GM19438 (cell line): ENCODE measurements around the gene DCAF5.
"Not testable (repeated sequence)": the region's sequence is repeated elsewhere in the genome, so short reads cannot be mapped to it uniquely, and the experiment has no call there.

Experiments used
- ATAC-seq: cut with Tn5 transposase; IDR thresholded peaks from one replicate; pipeline ENCODE4 v1.9.1; 2021; ENCODE audit warnings: low read depth; ENCODE audit not compliant: unreplicated experiment

The DCAF5 gene

DNA sequence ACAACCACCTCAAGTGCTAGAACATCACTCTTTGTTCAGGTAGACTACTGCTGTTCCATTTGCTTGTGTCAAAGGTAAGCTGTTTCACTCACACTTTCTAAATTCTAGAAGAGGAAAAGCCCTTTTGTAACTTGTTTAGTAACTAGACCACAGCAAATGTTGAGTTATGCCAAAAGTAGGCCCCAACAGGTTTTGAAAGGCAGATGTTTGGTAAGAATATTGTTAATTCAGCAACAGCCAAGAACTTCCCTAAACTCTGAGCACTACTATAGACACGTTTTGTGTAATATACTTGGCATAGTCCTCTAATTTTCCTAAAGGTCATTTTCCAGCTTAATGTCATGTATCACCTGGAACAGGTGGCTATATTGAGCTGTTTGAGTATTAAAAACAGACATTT, 79.0 kb downstream of the DCAF5 start:
- ATAC-seq: no peak

DNA sequence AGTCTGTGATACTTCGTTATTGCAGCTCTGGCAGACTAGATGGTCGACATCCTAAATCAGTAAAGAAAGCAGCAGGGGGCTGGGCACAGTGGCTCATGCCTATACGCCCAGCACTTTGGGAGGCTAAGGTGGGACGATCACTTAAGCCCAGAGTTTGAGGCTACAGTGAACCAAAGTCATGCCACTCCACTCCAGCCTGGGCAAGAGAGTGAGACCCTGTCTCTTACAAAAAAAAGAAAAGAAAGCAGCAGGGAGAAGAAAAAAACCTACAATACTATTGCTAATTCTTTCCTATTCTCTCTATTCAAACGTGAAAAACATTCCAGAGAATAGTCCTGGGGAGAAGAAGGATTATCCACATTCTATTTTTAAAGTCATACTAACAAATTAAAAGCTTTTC, 79.5 kb downstream of the DCAF5 start:
- no peak for ATAC-seq

GRCh38 chr14:69072584-69072983, 80.3 kb downstream of the DCAF5 start:
- ATAC-seq: no peak

DNA sequence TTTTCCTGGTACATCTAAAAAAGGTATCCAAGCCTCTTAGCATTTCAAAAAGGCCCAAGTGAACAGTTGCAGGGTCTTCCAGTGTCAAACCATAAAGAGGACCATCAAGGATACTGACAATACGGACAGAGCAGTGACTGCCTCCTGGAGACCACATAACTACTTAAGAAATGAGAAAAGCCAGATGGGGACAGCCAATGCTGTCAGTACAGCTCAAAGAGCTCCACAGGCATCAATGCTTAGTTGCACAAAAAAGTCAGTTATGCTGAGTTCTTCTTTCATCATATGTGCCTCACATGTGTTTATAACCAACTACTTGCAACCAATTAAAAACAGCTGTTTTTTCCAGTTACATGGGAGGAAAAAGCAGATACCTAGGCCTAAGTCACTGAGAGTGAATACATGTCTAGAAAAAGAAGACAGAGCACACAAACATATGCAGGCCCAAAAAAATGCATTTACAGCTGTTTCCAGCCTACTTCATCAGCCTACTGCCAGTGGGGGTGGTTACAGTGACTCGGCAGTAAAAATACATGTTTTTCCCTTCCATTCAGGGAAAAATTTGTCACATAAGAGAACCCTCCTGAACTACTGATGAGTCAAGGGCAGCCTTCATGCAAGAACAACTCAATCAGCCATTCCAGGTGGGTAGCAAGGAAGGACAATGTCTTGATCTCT, 84.0 kb downstream of the DCAF5 start:
- no peak for ATAC-seq

- no peak for ATAC-seq
These were observed 86.3 kb downstream of the DCAF5 start for GRCh38 chr14:69066396-69067171.

DNA sequence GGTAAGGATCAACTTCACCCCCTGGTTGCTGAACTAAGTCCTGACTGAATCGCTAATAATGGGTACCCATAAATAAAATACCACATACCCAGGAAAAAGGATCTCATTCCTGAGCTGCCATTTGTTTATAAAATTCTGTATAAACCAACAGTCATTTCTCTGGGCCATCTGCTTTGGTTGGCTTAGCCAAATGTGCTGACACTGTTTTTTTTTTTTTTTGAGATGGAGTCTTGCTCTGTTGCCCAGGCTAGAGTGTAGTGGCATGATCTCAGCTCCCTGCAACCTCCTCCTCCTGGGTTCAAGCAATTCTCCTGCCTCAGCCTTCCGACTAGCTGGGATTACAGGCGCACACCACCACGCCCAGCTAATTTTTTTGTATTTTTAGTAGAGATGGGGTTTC, 87.0 kb downstream of the DCAF5 start:
- ATAC-seq: not testable (repeated sequence)

- no peak for ATAC-seq
These were observed 88.3 kb downstream of the DCAF5 start for GRCh38 chr14:69064596-69064995.

- ATAC-seq: no peak
These were observed 93.0 kb downstream of the DCAF5 start for GRCh38 chr14:69059658-69060623.

DNA sequence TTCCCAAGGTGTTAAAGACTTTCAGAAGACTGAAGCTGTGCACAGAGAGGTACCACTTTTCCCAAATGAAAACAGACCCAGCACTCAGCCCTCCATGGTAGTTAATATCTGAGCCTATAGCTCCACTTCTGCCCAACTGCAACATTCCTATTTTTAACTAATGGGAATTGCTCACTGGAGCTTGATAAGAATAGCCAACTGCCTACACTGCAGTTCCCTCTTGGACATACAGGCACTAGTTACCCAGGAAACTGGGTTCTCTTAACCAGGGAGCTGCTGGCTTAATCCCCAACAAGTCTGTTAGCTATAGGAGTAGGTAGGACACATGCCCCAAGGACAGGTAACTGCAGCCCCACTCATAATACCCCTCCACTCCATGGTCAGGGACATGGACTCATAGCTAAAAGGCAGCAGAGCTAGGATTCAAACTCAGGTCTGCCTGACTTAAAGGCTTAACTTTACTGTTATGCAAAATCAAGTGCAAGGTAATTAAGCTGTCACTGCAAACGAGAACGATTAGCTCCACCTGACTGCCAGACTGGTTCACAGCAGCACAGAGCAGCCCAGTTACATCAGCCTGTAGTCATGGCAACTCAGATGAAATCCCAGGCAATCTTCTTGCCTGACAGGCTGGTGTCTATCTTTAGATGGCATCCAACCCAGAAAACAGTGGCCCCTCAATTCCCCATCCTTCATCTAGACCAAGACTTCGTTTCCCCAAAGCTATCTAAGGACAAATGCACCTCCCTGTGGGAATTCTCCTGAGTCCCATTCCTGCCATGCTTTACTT, 96.7 kb downstream of the DCAF5 start:
- ATAC-seq: no peak

- ATAC-seq: no peak
These were observed 97.8 kb downstream of the DCAF5 start for GRCh38 chr14:69055125-69055524.

DNA sequence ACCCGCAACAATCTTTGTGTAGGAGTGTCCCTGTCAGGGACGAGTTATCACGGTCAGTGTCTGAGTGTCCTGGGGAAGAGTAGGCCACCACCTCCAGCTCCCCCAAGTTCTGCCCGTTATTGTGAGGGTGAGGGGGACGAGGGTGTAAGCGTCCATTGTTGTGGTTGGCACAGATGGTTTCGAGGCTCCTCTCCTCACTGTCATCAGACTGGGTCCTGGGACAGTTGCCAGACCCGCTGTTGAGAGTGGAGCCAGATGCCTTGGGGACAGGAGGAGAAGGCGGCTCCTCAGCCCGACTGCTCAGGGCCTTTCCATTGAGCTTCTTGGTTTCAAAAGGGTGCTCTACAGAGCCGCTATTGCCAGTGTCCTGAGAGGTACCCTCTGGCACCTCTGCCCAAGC, 98.9 kb downstream of the DCAF5 start:
- ATAC-seq: no peak

DNA sequence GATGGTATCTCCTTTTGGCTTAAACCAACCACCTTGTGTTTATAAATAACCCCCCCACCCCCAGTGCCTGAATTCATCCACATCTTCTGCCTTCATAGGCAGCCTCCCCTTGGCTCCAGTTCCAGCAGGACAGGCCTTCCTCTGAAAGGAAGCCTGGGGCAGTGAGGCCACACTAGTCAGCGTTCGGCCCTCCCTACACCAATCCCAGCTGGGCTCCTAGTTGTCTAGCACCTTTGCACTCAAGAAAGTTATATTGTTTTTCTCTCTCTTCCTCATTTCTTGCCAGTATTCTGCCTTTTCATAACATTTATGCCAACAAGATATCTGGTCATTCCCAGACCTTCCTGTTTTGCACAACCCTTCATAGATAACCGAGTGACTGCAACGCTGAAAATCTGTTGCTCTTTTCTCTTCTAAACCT, 100.7 kb downstream of the DCAF5 start:
- no peak for ATAC-seq

DNA sequence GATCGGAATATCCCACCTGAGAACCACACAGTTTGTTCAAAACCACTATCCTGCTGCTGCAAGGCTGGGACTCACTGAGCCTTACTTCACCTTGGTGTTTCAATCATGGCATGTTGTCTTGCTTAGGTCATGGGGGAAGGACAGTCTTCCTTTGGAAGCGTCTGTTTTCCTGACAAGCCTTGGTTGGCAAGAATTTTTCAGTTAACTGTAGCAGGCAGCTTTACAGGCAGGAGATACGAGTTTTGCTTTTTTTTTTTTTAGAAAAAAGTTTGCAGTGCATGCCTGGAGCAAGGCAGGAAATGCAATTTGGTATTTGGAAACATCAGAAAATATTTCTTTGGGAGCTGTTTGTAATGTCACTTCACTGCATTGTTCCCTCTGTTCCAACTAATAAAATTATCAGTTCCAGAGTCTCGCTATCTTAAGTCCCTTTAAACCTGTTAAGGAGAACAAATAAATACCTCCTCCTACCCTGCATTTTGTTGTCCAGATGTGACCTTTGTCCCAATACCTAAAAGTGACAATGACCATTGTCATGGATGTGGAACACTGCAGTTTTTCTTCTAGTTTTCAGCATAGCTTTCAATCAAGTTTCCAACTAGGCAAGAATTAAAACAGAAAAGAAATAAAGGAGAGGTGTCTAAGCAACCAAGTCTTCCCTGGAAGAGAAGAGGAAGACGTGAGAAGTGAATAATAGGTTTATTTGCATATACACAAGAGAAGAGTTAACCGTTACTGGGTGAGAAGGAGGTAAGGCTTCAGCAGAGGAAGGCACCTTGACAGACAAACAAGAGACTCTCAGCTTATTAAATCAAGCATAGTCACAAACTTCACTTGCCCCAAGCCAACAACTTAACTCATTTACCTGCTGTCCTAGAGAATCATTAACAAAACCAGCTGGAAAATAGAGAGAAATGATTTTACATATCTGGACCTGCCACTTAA, 102.4 kb downstream of the DCAF5 start:
- ATAC-seq: no peak

- ATAC-seq: no peak
These were observed 103.2 kb downstream of the DCAF5 start for GRCh38 chr14:69049675-69050074.

GRCh38 chr14:69048456-69048855, 104.5 kb downstream of the DCAF5 start:
- ATAC-seq: no peak

GRCh38 chr14:69047255-69047654, 105.7 kb downstream of the DCAF5 start:
- no peak for ATAC-seq

- ATAC-seq: no peak
These were observed 106.5 kb downstream of the DCAF5 start for GRCh38 chr14:69046476-69046860.

GRCh38 chr14:69045857-69046475, 107.0 kb downstream of the DCAF5 start:
- ATAC-seq: no peak
